T-cell (primary cell): Measurements from ENCODE around the gene DEK. TPM values are rescaled to one million over a fixed set of nuclear protein-coding genes. Genes with fewer than 3 reads are reported as not detected.

Source experiments
- ATAC-seq, 4 experiments: fragments of 200-7000 bp in 3 of 4; fragments of 150-1000 bp in 1 of 4; cut with Tn5 transposase; replicated peaks in 1 of 4; 1 replicate in 3 of 4; 2 replicates in 1 of 4; pipeline ENCODE4 v1.10.0; 2021; ENCODE audit warnings: moderate library complexity in 3 of 4, mild to moderate bottlenecking in 2 of 4, moderate number of reproducible peaks in 1 of 4
- CTCF ChIA-PET, 2 donors: fragments of 300-600 bp; sonication (Branson Sonifier 250); formaldehyde crosslinking; loops; one replicate each; lab custom pipeline; 2022; ENCODE audit warnings: antibody characterized with exemption in 2 of 2; lab: Charles Lee
- POLR2A ChIA-PET, 2 donors: fragments of 300-600 bp; sonication (Branson Sonifier 250); formaldehyde crosslinking; loops; one replicate each; lab custom pipeline; 2022; ENCODE audit warnings: antibody characterized with exemption in 2 of 2; lab: Charles Lee
- DNase-seq, 35 experiments: peaks; one replicate each; pipeline versions ENCODE4 v3.0.0 to v3.0.0-alpha.2; 2013 to 2023
- H3K27ac ChIP-seq: one replicate; pipeline ENCODE4 v1.5.1; 2013; ENCODE audit warnings: low read length
- H3K27me3 ChIP-seq, 2 experiments: replicated peaks in 1 of 2; 1 replicate in 1 of 2; 2 replicates in 1 of 2; pipeline versions ENCODE4 v1.6.1 to v1.7.0; 2013; ENCODE audit warnings: low read length in 1 of 2, mixed read lengths in 1 of 2; ENCODE audit not compliant: control insufficient read depth in 2 of 2, insufficient read depth in 2 of 2; ENCODE audit errors: extremely low read depth in 1 of 2
- H3K36me3 ChIP-seq, 2 donors: 1 replicate in 1 of 2; 2 replicates in 1 of 2; pipeline versions ENCODE4 v1.6.1 to v1.7.0; 2013; ENCODE audit warnings: low read length in 1 of 2; ENCODE audit not compliant: control insufficient read depth in 2 of 2, insufficient read depth in 1 of 2; ENCODE audit errors: extremely low read depth in 1 of 2
- H3K4me1 ChIP-seq, 2 experiments: 1 replicate in 1 of 2; 2 replicates in 1 of 2; pipeline versions ENCODE4 v1.6.1 to v1.7.0; 2013; ENCODE audit warnings: low read length in 2 of 2, mixed read lengths in 1 of 2; ENCODE audit not compliant: insufficient read depth in 2 of 2, control insufficient read depth in 1 of 2; ENCODE audit errors: extremely low read depth in 1 of 2
- H3K4me3 ChIP-seq, 2 donors: 1 replicate in 1 of 2; 2 replicates in 1 of 2; pipeline versions ENCODE4 v1.5.1 to v1.7.0; 2013; ENCODE audit warnings: mild to moderate bottlenecking in 2 of 2, low read length in 1 of 2, moderate library complexity in 1 of 2; ENCODE audit not compliant: control insufficient read depth in 1 of 2; ENCODE audit errors: extremely low read depth in 1 of 2
- H3K9me3 ChIP-seq: 2 replicates; pipeline ENCODE4 v1.7.0; 2013
- H3K27ac Mint-ChIP-seq, 2 donors: one replicate each; pipeline ENCODE4 v1.8.0; 2020 to 2021; ENCODE audit warnings: mild to moderate bottlenecking in 2 of 2, mixed read lengths in 2 of 2
- H3K27me3 Mint-ChIP-seq, 2 donors: one replicate each; pipeline ENCODE4 v1.8.0; 2021 to 2022; ENCODE audit warnings: mixed read lengths in 2 of 2
- H3K36me3 Mint-ChIP-seq: one replicate; pipeline ENCODE4 v1.8.0; 2021; ENCODE audit warnings: mixed read lengths
- H3K4me1 Mint-ChIP-seq, 3 donors: one replicate each; pipeline ENCODE4 v1.8.0; 2020 to 2022; ENCODE audit warnings: mixed read lengths in 3 of 3, mild to moderate bottlenecking in 1 of 3
- H3K4me3 Mint-ChIP-seq, 3 donors: one replicate each; pipeline ENCODE4 v1.8.0; 2020 to 2022; ENCODE audit warnings: mild to moderate bottlenecking in 3 of 3, mixed read lengths in 3 of 3, moderate library complexity in 3 of 3
- H3K9me3 Mint-ChIP-seq, 3 donors: one replicate each; pipeline ENCODE4 v1.8.0; 2020 to 2022; ENCODE audit warnings: mixed read lengths in 3 of 3
- WGBS: methylation state at CpG from one replicate; pipeline ENCODE4 v1.1.5; 2013; ENCODE audit warnings: missing lambda C conversion rate; ENCODE audit not compliant: insufficient coverage; 5-methylcytosine and 5-hydroxymethylcytosine counted together
- total RNA-seq, 35 experiments: library from RNA in 6 of 35; stranded (reverse) in 6 of 35; fragments of 120-200 nt in 1 of 35; gene quantifications; one replicate each; pipeline versions ENCODE4 v1.2.1 to v1.2.4 and lab custom pipeline; 2013 to 2026

The DEK gene
- total RNA-seq, 5 donors from 2014 or later (not counting 1 experiment from before 2014, with no cell fraction given) = 60.7 to 113 (median 103) TPM

GRCh38 chr6:18263418-18264218 lies 712 bp downstream of the DEK start:
- H3K27ac ChIP-seq = peak overlapping the region; percentile 60
- peak overlapping the region; percentile 57 to 92 for H3K4me3 ChIP-seq
- H3K36me3 ChIP-seq = peaks cover 0 to 3% of the 10 kb centered on the region in 2 donors
- H3K27ac Mint-ChIP-seq = peak overlapping the region; percentile 95 to 96
- H3K4me3 Mint-ChIP-seq = peak overlapping the region; percentile 88 to 98 (median 94)
- H3K9me3 Mint-ChIP-seq = no peaks in the 10 kb centered on the region
- ATAC-seq (peak in 3 of 4 experiments; percentile 7 to 23 (median 9)), DNase-seq (peak in 11 of 35 experiments; percentile 5 to 58 (median 16))
- peaks cover 55 to 57% (median 56%) of the 10 kb centered on the region in 3 donors for H3K4me1 Mint-ChIP-seq
- WGBS = 0% methylated on average over 45 of the region's 50 CpGs
- ChIA-PET CTCF (interaction anchor here in 1 of 2 donors (0.6 kb wide), 1 partner anchor 1760 kb away, joined by 4 read pairs; no protein-coding TSS in a partner anchor), POLR2A (interaction anchor here (0.6 to 0.7 kb wide), 2 partner anchors 60 to 148 kb away, joined by 9 to 11 read pairs; no protein-coding TSS in a partner anchor)
- H3K27me3 ChIP-seq = no peaks in the 10 kb centered on the region
- H3K27me3 Mint-ChIP-seq = no peaks in the 10 kb centered on the region
- peaks cover 9% of the 10 kb centered on the region for H3K36me3 Mint-ChIP-seq
- H3K9me3 ChIP-seq = no peaks in the 10 kb centered on the region
- peaks cover 20 to 39% of the 10 kb centered on the region in 2 experiments for H3K4me1 ChIP-seq

GRCh38 chr6:18262702-18263417 lies 1.5 kb downstream of the DEK start:
- H3K4me3 Mint-ChIP-seq = peak overlapping the region; percentile 88 to 98 (median 94)
- ChIA-PET CTCF (no interaction called here), POLR2A (no interaction called here)
- H3K27me3 Mint-ChIP-seq = no peaks in the 10 kb centered on the region
- ATAC-seq (peak; percentile 29 to 50 (median 38)), DNase-seq (peak in 13 of 35 experiments; percentile 3 to 69 (median 21))
- no peaks in the 10 kb centered on the region for H3K9me3 Mint-ChIP-seq
- peaks cover 56 to 62% (median 58%) of the 10 kb centered on the region in 3 donors for H3K4me1 Mint-ChIP-seq
- H3K4me3 ChIP-seq = peak overlapping the region; percentile 57 to 92
- peaks cover 0 to 3% of the 10 kb centered on the region in 2 donors for H3K36me3 ChIP-seq
- WGBS = 0% methylated on average over 3 of the region's 18 CpGs
- peak overlapping the region; percentile 95 to 96 for H3K27ac Mint-ChIP-seq
- H3K9me3 ChIP-seq = no peaks in the 10 kb centered on the region
- H3K27ac ChIP-seq = peak overlapping the region; percentile 60
- peaks cover 10% of the 10 kb centered on the region for H3K36me3 Mint-ChIP-seq
- H3K4me1 ChIP-seq = peaks cover 20 to 39% of the 10 kb centered on the region in 2 experiments
- no peaks in the 10 kb centered on the region for H3K27me3 ChIP-seq

GRCh38 chr6:18261877-18262276 lies 2.5 kb downstream of the DEK start:
- DNase-seq = no peak
- H3K9me3 Mint-ChIP-seq = no peaks in the 10 kb centered on the region
- no peaks in the 10 kb centered on the region for H3K9me3 ChIP-seq

GRCh38 chr6:18260448-18261106 lies 3.8 kb downstream of the DEK start:
- Mint-ChIP-seq H3K27me3 (no peaks in the 10 kb centered on the region), H3K4me1 (peaks cover 55 to 62% (median 61%) of the 10 kb centered on the region in 3 donors), H3K36me3 (peaks cover 23% of the 10 kb centered on the region), H3K27ac (peak overlapping the region; percentile 74 to 82), H3K4me3 (peak overlapping the region in 2 of 3 donors; percentile 34 to 42), H3K9me3 (no peaks in the 10 kb centered on the region)
- peaks cover 20 to 32% of the 10 kb centered on the region in 2 experiments for H3K4me1 ChIP-seq
- H3K9me3 ChIP-seq = no peaks in the 10 kb centered on the region
- CTCF ChIA-PET = no interaction called here
- WGBS = 67% methylated on average over 1 of the region's 4 CpGs
- no peak overlapping the region for H3K27ac ChIP-seq
- no peak for ATAC-seq
- H3K36me3 ChIP-seq = peaks cover 0 to 23% of the 10 kb centered on the region in 2 donors
- POLR2A ChIA-PET = no interaction called here
- no peak overlapping the region for H3K4me3 ChIP-seq
- H3K27me3 ChIP-seq = no peaks in the 10 kb centered on the region
- peak in 5 of 35 experiments; percentile 3 to 36 (median 16) for DNase-seq

More at GRCh38 chr6:18261877-18262276, 2.5 kb downstream of the DEK start:
- Mint-ChIP-seq H3K36me3 (peaks cover 17% of the 10 kb centered on the region), H3K27ac (peak overlapping the region; percentile 95 to 96), H3K27me3 (no peaks in the 10 kb centered on the region), H3K4me1 (peaks cover 56 to 64% (median 62%) of the 10 kb centered on the region in 3 donors), H3K4me3 (peak overlapping the region in 2 of 3 donors; percentile 88 to 98)
- peaks cover 20 to 39% of the 10 kb centered on the region in 2 experiments for H3K4me1 ChIP-seq
- CTCF ChIA-PET = no interaction called here
- H3K27ac ChIP-seq = no peak overlapping the region
- 46% methylated on average over 2 of the region's 6 CpGs for WGBS
- ATAC-seq = no peak
- peaks cover 0 to 11% of the 10 kb centered on the region in 2 donors for H3K36me3 ChIP-seq
- POLR2A ChIA-PET = no interaction called here
- H3K4me3 ChIP-seq = no peak overlapping the region
- no peaks in the 10 kb centered on the region for H3K27me3 ChIP-seq

- Mint-ChIP-seq H3K9me3 (no peaks in the 10 kb centered on the region), H3K36me3 (peaks cover 30% of the 10 kb centered on the region), H3K4me3 (no peak overlapping the region), H3K4me1 (peaks cover 48 to 58% (median 54%) of the 10 kb centered on the region in 3 donors), H3K27ac (peak overlapping the region; percentile 74 to 82), H3K27me3 (no peaks in the 10 kb centered on the region)
- Histone ChIP-seq H3K27ac (no peak overlapping the region), H3K27me3 (no peaks in the 10 kb centered on the region), H3K36me3 (peaks cover 0 to 30% of the 10 kb centered on the region in 2 donors), H3K4me3 (no peak overlapping the region), H3K9me3 (no peaks in the 10 kb centered on the region), H3K4me1 (peaks cover 16 to 25% of the 10 kb centered on the region in 2 experiments)
- DNase-seq (no peak), ATAC-seq (no peak)
- POLR2A ChIA-PET = no interaction called here
- CTCF ChIA-PET = interaction anchor here (0.6 to 0.7 kb wide), 2 partner anchors 246 to 759 kb away, joined by 6 to 10 read pairs; no protein-coding TSS in a partner anchor
- no CpG with 5 or more reads among the region's 4 CpGs for WGBS
Measured at GRCh38 chr6:18259675-18260447, 4.5 kb downstream of the DEK start.
